ENCODE results near the gene UBL7.

The UBL7 gene

DNA sequence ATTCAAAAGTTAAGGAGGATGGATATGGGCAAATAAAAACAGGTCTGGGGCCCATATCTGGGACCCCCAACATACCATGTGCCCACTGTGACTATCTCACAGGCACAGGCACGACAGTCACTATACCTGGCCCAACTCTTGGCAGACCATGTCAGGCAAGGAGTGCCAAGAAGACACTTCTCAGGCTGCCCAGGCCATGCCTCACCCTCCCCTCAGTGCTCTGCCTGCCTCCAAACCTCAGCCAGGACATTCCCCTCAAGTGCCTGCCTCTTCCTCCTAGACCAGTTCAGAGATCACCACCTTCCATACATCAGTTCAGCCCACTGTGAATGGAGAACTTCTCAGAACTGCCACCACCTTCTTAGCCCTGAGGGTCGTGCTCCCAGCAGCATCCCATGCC lies 22.8 kb downstream of the UBL7 start:
- DNase-seq = no peak

DNA sequence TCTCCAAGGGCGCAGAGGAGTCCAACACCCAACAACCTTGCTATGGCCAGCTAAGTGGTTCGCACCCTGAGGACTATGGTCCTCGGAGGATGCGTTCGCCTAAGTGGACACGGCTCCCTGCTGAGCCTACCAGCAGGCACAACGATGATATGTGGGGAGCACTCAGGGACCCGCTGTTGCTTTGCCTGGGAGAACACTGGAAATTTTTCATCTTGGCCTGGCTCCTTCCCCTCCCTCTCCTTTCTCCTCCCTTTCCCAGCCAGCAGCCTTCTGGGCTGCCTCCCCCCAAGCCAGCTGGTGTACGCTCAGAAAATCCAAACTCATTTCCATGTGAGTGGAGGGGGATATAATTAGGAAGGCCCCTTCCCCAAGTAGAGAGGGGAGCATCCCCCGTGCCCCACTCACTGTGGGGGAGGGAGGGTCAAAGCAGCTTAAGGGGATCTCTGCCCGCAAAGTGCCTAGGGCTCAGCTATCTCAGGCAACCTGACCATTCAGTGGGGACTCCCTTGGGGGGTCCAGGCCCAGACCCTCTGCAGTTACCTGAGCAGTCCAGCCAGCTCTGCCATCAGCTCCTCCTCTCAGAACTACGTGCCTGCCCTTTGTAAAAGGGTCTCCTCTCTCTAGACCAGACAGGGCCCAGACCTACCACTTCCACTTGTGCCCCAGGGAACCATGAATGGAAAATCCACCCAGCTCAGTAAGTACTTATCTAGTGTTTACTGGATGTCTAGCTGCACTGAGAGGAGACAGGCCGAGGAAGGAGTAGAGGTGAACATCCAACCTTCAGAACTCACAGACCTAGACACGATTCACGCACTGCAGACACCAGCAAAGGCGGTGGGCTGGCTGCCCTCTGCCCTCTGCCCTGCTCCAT lies 26.5 kb downstream of the UBL7 start:
- no peak for DNase-seq

DNA sequence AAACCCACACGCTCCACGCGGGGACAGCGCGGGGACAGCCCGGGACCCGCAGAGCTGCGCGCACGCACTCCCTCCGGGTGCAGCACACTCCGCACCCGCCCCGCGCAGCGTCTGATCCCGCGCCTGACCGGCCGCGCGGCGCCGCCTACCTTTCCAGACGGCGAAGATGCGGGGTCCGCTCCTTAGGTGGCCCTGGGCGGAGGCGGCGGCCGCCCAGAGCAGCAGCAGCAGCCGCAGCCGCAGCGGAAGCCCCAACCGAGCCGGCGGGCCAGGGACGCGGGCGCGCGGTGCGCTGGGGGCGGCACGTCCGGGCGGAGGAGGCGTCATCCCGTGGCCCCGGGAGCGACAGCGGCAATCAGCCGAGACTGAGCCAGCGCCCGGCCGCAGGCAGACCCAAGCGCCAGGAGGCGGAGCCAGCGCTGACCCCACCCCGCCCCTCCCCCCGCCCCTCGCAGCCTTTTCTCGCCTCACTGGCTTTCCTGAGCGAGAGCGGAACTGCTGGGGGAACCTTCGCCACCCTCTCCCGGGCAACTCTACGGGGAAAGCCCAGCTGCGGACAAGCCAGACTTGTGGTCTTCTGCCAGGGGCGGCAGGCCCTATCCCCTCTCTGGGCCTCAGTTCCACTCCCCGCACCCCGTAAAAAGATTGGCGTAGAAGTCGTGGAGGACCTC lies 27.2 kb downstream of the UBL7 start, which contains the start of gene SEMA7A:
Gene SEMA7A, minus strand, starts transcription at position 367 of the 671 bp plus-strand sequence. Its CDS starts 40 bp downstream, at position 327.
- DNase-seq = peak; percentile 89

DNA sequence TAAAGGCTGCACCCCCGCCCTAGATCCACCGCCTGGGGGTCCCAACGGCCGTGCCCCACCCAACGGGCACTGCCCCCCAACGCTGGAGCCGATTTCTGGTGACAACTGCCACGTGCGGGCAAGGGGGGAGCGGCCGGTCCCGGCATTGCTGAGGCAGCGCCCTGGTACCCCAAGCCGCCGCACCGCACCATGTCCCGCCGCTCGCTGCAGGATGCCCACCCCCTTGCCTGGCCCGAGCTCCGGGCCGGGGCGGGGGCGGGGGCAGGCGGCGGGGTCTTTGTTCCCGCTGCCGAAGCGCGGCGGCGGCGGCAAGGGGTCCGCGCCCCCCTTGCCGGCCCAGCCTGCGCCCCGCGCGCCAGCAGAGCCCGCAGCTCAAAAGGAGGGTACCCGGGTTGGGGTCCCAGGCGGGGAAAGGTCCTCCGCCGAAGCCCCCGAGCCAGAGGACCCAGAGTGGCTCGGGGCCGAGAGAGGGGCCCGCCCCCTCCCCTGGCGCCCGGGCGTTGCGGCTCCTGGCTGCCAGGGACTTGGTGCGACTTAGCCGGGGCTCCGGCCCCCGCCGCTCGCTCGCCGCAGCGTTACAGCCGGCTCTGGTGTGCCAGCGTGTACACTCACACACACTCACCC lies 27.9 kb downstream of the UBL7 start:
- DNase-seq = no peak

DNA sequence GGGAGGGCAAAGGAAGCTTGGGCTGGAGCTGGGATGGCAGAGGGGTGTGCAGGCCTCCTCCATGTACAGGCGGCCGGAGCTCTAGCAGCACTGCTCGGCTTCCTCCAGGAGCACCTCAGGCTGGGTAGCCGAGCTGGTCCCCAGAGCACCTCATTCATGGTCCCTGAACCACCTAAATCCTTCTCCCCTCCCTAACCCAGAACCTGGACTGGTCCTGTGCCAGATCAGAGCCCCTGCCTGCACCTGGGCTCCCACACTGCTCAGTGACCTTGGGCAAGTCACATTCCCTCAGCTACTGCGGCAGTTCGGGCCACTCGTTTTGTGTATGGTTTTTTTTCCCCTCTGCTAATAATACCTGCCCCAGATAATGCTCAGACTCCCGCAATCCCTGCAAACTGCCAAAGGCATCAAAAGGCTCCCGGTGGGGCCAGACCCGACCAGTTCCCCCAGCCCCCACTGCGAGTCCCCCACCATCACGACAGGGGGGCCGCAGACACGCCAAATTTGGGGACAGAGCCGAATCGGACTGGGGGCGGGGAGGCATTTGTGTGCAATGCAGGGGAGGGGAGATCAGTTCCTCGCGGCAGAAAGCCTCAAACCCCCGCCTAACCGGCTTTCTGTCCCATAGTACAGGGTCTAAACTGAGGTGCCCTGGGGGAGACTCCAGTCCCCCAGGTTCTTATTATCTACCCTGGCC lies 28.5 kb downstream of the UBL7 start:
- DNase-seq = no peak

DNA sequence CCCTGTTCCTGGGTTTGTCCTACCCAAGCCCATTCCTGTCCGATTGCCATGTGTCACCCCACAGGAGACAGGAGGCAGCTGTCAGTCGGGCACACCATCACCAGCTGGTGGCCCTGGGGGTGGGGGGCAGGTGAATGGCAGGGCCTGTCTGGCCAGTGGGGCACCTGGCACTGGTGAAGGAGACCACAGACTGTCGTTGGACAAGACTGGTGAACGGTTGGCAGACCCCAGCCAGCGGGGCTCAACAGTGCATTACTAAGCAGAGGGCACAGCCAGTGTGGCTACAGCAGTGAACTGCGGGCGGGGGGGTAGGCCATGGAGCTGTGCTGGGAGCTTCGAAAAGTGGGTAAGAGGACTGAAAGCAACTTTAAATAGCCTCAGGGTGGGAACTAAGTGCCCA lies 29.3 kb downstream of the UBL7 start:
- DNase-seq = no peak

DNA sequence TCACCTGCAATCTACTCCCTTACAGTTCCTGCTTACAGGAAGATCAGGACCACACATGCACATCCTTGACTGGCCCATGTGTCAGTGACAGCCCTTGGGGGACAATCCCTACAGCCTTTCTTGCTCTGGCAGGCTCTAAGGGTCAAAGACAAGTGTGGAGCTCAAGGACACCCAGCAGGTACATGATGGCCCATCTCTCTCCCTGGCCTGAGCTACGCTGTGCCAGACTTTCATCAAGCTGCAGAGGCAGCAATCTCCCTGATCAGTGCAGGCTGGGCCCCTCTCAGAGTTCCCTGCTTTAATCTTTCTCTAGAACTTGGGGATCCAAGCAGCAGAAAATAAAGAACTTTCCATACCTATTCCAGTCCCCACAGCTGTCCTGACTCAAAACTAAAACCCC lies 29.8 kb downstream of the UBL7 start:
- no peak for DNase-seq

DNA sequence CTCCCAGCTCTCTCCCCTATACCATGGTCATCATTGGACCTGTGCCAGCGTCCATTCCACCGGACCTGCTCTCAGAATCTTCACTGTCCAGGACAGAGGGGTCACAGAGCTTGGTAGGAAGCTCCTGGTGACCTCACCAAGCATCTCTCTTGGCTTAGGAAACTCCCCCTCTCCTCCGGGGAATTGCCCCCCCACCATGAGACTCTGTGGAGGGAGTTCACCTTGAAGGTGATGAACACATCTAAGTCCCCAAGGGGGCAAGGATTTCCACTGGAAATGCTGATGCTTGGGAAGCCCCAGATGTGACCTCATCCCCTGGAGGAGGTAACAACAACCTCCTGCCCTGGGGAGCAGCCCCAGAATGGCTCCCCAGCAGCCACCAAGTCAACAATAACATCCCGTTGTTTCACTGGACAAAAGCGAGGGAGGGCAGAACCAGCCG lies 30.4 kb downstream of the UBL7 start:
- DNase-seq = no peak

DNA sequence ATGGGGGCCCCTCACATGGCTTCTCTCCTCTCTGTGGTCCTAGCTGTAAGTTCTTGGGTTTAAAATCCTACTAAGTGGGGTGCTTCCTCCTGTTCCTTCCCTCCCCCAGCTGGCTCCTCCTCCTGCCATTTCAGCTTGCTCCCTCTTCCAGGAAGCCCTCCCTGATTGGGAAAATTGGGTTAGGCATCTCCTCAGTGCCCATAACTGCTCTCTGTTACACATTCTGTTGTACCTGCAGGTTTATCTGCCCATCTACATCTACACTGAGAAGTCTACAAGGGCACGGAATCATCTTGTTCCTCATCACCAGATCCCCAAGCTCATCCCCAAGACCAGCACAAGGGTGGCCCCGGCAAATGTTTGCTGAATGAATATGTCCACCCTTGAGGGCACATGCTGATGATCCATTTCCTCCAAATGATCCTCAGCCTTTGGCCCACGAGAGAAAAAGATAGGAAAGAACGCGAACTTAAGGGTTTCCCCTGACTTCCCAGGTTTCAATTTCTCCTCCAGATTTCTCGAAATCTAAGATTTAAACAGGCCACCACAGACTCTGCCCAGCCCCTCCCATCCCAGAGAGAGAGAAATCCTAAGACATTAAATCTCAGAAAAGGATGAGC lies 31.1 kb downstream of the UBL7 start:
- no peak for DNase-seq

DNA sequence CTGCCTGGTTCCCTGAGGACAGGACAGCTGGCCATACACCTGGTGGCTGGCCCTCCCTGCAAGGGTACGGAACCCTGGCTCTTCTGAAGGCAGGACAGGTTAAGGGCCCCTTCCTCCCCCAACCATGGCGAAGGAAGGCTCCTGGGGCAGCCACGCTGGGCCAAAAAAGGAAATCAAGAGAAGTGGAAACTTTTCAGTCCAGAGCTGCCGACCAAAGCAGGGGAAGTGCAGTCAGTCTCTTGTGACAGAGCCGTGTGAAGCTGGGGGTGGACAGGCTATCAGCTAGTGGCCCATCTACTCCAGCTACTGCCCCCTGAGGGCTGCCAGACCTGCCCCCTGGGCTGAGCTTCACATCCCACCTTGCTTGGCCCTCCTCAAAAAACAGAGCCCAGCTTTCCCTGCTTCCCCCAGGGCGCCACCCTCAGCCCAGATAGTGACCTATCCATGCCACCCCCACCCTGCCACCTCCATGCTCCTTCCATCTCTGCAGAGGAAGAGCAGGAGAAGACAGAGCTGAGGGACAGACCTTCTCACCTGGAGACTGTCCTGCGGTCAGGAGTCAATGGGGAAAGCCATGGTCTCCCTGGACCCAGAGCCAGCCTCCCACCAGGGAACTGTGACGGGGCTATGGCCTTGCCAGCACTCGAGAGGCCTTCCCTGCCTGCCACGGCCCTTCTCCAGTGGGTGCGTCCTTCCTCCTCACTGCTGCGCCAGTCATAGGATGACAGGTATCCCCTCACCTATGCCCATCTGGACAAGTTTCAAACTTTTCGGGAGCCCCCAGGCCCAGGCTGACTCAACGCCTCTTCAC lies 31.8 kb downstream of the UBL7 start:
- no peak for DNase-seq

DNA sequence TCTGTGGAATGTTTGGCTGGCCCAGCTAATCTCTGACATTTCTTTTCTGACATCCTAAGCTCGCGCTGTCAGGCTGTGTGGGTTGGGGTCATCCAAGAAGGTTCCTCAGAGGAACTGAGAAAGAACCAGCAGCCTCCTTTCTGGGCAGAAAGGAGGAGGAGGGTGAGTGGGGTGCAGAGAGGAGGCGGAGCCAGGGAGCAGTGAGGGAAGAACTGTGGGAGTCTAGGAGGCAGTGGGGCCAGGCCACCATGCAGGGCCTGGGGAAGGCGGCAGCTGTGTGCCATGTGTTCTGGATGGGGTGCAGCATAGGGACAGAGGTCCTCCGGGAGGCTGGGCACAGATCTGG lies 32.5 kb downstream of the UBL7 start:
- DNase-seq = no peak

DNA sequence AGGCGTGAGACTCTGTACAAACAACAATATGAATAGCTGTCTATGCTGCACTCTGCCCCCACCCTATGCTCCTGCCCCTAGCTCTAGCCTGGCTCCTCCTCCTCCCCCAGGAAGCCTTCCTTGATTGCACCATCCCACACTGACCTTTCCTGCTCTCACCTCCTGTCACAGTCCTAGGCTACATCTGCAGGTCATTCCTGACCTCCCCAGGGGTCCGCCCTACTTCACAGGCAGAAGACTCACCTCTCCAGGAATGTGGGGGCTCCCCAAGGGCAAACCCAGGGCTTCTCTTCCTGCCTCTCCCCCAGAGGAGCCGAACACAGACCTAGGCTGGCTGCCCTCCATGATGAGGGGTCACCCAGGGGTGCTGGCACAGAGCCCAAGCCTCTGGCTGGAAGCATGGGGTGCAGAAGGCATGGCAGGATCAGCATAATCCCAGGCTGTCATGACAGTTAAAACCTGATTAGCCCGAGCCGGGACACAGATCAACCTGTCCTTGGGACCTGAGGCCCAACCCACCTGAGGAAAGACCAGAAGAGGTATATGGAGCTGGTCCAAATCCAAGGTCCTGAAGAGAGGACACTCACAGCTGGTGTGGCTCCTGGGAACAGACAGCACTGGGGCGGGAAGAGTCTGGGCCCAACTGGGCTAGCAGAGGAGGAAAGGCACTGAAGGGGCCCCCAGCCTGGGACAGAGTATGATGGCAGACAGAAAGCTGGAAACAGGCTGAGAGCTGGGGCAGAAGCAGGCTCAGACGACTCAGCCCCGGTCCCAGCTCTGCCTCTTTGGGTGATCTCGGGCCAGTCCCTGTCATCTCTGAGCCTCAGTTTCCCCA lies 33.1 kb downstream of the UBL7 start:
- no peak for DNase-seq

DNA sequence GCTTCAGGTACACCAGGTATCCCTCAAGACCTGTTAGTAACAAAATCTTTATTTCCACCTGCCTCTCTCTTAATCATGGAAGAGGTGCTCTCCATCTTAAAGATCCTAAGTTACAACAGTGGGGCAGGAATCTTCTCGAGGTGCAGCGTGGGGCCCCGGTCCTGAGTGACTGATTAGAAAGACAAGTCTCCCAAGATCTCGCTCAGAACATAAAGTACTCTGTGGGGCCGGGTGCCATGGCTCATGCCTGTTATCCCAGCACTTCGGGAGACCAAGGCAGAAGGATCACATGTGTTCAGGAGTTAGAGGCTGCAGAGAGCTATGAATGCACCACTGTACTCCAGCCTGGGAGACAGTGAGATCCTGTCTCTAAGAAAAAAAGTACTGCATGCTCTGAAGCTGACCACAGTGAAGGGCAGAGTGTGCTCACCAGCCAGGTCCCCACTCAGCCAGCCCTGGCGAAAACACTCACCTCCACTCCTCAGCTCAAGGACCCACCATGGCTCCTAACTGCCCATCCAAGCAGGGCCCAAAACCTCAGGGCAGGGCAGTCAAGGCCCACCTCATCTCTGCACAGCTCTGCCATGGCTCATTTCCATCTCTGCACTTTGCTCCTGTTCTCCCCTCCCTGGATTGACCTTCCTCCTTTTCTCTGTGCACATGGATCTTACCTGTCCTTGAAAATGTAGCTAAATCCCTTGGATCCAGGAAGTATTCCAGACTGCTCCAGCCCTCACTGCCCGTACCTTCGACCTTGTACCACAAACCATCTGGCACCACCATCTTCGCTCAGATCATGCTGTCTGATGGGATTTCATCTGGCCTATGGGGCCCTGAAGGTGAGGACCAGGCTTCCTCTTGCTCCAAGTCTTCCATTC lies 34.3 kb downstream of the UBL7 start:
- no peak for DNase-seq

DNA sequence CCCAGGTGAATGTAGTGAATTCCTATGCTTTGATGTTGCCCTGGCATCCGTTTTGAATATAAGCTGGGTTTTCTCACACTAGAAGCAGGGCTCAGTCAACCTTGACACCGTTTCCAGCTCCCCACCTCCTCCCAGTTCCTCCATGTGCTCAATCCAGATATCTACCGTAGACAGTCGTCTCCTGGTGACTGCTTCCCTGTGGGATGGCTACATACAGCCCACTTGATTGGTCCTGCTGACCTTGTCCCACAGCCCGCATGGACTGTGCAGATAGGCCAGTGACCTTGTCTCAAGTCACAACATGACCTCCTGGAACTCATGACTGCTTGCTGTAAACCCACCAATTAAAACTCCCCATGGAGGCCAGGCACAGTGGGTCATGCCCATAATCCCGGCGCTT lies 35.3 kb downstream of the UBL7 start:
- no peak for DNase-seq

DNA sequence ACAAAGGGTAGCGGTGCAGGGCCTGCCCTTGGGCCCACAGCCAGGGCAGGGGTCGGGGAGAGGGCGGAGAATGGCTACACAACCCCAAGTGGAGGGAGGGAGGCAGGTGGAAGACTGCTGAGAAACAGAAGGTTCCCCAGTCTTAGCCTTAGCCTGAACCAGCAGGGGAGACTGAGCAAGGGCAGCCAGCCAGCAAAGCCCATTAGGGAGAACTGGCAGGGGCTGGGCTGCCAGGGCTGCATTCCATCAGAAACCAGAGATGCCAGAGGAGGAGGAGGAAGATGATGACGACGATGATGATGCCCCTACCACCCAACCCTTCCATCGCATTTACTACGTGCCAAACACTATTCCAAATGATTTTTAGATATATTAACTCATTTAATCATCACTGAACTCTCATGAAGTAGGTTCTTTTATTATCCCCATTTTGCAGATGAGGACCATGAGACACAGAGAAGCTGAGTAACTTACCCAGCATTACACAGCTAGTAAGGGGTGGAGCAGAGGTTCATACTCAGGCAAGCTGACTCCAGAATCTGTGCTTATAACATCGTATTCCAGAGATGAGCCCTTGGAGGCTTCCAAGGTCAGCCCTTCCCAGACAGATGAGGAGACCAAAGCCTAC lies 35.9 kb downstream of the UBL7 start:
- DNase-seq = no peak

DNA sequence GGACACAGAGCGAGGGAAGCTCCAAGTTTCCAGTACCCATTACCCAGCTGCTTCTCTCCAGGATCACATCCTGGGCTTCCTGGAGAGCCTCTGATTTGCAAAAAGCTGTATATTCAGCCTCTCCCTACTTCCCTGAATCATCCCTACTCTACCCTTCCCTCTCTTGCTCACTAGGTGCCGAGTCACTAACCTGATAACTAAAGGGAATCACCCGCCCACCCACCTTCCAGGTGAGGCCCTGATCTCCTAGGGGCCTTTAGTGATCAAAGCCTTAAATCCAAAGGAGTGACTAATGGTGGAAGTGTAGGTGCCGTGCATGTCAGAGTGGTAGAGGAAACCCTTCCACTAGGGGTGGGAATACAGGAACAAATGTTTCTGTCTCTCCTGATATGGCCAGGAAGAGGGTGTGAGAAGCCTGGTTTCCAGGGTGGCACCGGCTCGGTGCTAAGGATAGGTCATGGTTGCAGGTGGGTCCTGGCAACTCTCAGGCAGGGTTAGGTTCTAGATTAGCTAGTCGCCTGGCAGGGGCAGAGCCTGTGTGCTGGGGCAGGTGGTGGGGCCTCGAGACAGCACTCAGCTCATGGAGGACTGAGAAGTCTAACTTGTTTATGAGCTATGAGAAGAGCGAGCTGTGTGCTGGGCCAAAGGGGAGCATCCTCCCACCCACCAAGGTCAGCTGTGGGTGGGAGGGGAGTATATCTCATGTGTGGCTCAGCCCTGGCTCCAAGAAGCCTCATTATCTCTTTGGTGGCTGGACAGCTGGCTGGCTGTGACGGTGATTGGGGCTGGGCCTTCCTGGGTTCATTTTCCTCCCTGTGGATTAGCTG lies 37.3 kb downstream of the UBL7 start:
- DNase-seq = no peak

DNA sequence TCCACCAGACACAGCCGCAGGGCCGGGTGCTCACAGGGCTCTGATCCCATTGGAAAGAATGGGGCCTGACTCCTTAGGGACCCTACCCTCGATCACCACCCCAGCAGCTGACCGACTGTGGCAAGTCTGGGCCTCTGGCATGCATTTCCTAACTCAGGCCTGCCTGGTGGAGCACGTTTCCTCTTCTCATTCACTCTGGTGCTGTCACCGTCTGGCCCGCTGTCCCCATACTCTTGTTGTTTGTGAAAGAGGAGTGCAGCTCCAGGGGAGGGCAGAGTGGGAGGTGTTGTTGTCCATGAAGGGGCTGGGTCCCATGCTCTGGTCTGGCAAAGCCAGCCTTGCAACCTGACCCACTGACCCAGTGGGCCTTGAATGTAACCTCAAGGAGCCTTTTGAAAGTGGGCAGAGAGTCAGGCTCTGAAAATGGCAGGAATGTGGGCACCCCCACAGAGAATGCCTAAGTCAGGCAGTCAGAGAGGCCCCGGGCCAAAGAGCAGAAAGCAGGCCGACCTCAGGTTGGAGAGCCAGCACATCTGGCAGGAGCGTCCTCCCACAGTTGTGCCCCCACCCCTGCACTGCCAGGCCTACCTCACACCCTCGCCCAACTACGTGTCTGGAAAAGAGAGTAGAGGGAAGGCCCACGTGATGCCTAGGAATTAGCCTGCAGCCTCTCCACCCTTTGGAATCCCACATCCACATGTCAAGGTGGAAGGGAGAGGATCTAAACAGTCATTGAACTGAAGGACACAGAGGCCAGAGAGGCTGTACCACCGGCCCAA lies 38.1 kb downstream of the UBL7 start:
- no peak for DNase-seq

DNA sequence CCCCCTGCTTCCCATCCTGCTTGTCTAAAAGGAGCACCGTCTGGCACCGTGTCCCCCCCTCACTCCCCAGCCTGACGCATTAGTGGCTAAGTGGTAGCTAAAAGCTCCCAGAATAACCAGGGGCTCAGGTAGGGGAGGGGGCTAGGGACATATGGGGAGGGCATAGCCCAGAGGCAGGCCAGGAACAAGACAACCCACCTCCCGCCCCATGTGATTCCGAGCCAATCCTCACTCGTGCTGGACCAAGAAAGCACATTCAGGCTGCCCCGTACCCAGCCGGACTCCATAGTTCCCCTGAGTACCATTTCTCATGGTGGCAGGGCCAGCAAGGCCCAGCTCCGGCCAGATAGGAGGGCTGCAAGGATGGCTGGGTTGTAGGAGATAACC lies 38.7 kb downstream of the UBL7 start:
- DNase-seq = no peak

Measured in activated CD4-positive, alpha-beta T cell treated with anti-CD3 and anti-CD28 coated beads, Interleukin-2, amount 50 U/mL, for 16 hours (primary cell).